ENCODE data around the gene AP3B1. TPM values are rescaled to one million over a fixed set of nuclear protein-coding genes. Genes with fewer than 3 reads are reported as not detected.

AP3B1 gene
- total RNA-seq, 4 donors from 2014 or later: 31.2 to 42.1 (median 36.2) TPM

GRCh38 chr5:77973253-77973609 lies 321.3 kb downstream of the AP3B1 start:
- intact Hi-C loops (cut with DNase I): no loop called here
- DNase-seq (ENCODE audit: extremely low spot score): no peak
- Histone ChIP-seq H3K36me3 (no peaks in the 10 kb centered on the region), H3K27me3 (peaks cover 0 to 61% (median 27%) of the 10 kb centered on the region in 4 donors), H3K4me1 (peaks cover 14 to 21% (median 17%) of the 10 kb centered on the region in 4 donors), H3K27ac (replicated peaks in 1 of 4) (no peak overlapping the region), H3K9me3 (no peaks in the 10 kb centered on the region), H3K4me3 (peak overlapping the region; percentile 41 to 53 (median 43))
- WGBS: 9% methylated on average over 19 of the region's 19 CpGs
- TF ChIP-seq POLR2A (IDR thresholded peaks at IDR 0.05; ENCODE audit: low read depth): no peak
- no peak for TF ChIP-seq POLR2AphosphoS5 (IDR thresholded peaks at IDR 0.05)
- TF ChIP-seq EP300 (IDR thresholded peaks at IDR 0.05): no peak
- TF ChIP-seq CTCF (IDR thresholded peaks at IDR 0.05): no peak

- intact Hi-C loops (cut with DNase I): no loop called here
- Histone ChIP-seq H3K27ac (replicated peaks in 1 of 4) (no peak overlapping the region), H3K4me1 (peaks cover 14 to 21% (median 17%) of the 10 kb centered on the region in 4 donors), H3K4me3 (peak overlapping the region; percentile 41 to 53 (median 43)), H3K9me3 (no peaks in the 10 kb centered on the region), H3K27me3 (peaks cover 0 to 66% (median 27%) of the 10 kb centered on the region in 4 donors), H3K36me3 (no peaks in the 10 kb centered on the region)
- TF ChIP-seq CTCF (IDR thresholded peaks at IDR 0.05) (peak in 1 of 3 experiments; percentile 6), POLR2A (IDR thresholded peaks at IDR 0.05; ENCODE audit: low read depth) (no peak)
- WGBS: 7% methylated on average over 43 of the region's 57 CpGs
- no peak for DNase-seq (ENCODE audit: extremely low spot score)
Measured at GRCh38 chr5:77972469-77973252, 321.8 kb downstream of the AP3B1 start.

- TF ChIP-seq POLR2A (IDR thresholded peaks at IDR 0.05; ENCODE audit: low read depth) (no peak), EP300 (IDR thresholded peaks at IDR 0.05) (no peak), POLR2AphosphoS5 (IDR thresholded peaks at IDR 0.05) (no peak), CTCF (IDR thresholded peaks at IDR 0.05) (no peak)
- 30% methylated on average over 16 of the region's 16 CpGs for WGBS
- Histone ChIP-seq H3K27me3 (peaks cover 0 to 67% (median 27%) of the 10 kb centered on the region in 4 donors), H3K27ac (replicated peaks in 1 of 4) (no peak overlapping the region), H3K9me3 (no peaks in the 10 kb centered on the region), H3K4me3 (peak overlapping the region; percentile 41 to 53 (median 43)), H3K4me1 (peaks cover 14 to 21% (median 17%) of the 10 kb centered on the region in 4 donors), H3K36me3 (no peaks in the 10 kb centered on the region)
- DNase-seq (ENCODE audit: extremely low spot score): no peak
- intact Hi-C loops (cut with DNase I): no loop called here
Measured at GRCh38 chr5:77971776-77972468, 322.6 kb downstream of the AP3B1 start.

GRCh38 chr5:77970891-77971290 lies 323.6 kb downstream of the AP3B1 start:
- H3K4me3 ChIP-seq: no peak overlapping the region
- intact Hi-C loops (cut with DNase I): no loop called here
- no peaks in the 10 kb centered on the region for H3K36me3 ChIP-seq
- 89% methylated on average over 5 of the region's 5 CpGs for WGBS
- no peak for DNase-seq (ENCODE audit: extremely low spot score)
- H3K9me3 ChIP-seq: no peaks in the 10 kb centered on the region
- TF ChIP-seq EP300 (IDR thresholded peaks at IDR 0.05) (no peak), POLR2AphosphoS5 (IDR thresholded peaks at IDR 0.05) (no peak), POLR2A (IDR thresholded peaks at IDR 0.05; ENCODE audit: low read depth) (no peak), CTCF (IDR thresholded peaks at IDR 0.05) (no peak)
- peaks cover 14 to 21% (median 17%) of the 10 kb centered on the region in 4 donors for H3K4me1 ChIP-seq
- peaks cover 0 to 67% (median 27%) of the 10 kb centered on the region in 4 donors for H3K27me3 ChIP-seq
- H3K27ac ChIP-seq (replicated peaks in 1 of 4): no peak overlapping the region
